Esophagus muscularis mucosa (tissue), 4 donors: Measurements from ENCODE around the gene MFSD6. TPM values are rescaled to one million over a fixed set of nuclear protein-coding genes. Genes with fewer than 3 reads are reported as not detected.
A peak's percentile ranks its signal among the peaks of the same experiment; 100 is the strongest.

Source experiments
- DNase-seq: peaks from one replicate; pipeline ENCODE4 v3.0.0-alpha.2; 2017; ENCODE audit errors: extremely low spot score
- H3K27ac ChIP-seq, 4 donors: fragments of 200-600 bp; sonication (generic); replicated peaks in 1 of 4; 1 replicate in 3 of 4; 2 replicates in 1 of 4; pipeline ENCODE4 v1.5.1; 2016 to 2019; ENCODE audit warnings: mild to moderate bottlenecking in 1 of 4
- H3K27me3 ChIP-seq, 4 donors: fragments of 200-600 bp; sonication (generic); one replicate each; pipeline versions ENCODE4 v1.5.1 to v1.6.0; 2016 to 2019
- H3K36me3 ChIP-seq, 4 donors: fragments of 200-600 bp; sonication (generic); one replicate each; pipeline ENCODE4 v1.5.1; 2016 to 2019
- H3K4me1 ChIP-seq, 4 donors: fragments of 200-600 bp; sonication (generic); one replicate each; pipeline ENCODE4 v1.5.1; 2016 to 2019
- H3K4me3 ChIP-seq, 4 donors: fragments of 200-600 bp; sonication (generic); 1 replicate in 2 of 4; 2 replicates in 2 of 4; pipeline ENCODE4 v1.5.1; 2016 to 2019; ENCODE audit warnings: mild to moderate bottlenecking in 4 of 4, moderate library complexity in 1 of 4
- H3K9me3 ChIP-seq, 4 donors: fragments of 200-600 bp; sonication (generic); 1 replicate in 3 of 4; 2 replicates in 1 of 4; pipeline ENCODE4 v1.5.1; 2016 to 2019
- EP300 ChIP-seq: sonication (generic); formaldehyde crosslinking; IDR thresholded peaks from one replicate; pipeline ENCODE4 v1.6.1; 2017; ENCODE audit warnings: antibody characterized with exemption
- POLR2A ChIP-seq: fragments of 450-650 bp; IDR thresholded peaks from one replicate; pipeline ENCODE4 v1.6.1; 2017; ENCODE audit warnings: antibody characterized with exemption, moderate library complexity, mild to moderate bottlenecking, low read depth
- POLR2AphosphoS5 ChIP-seq, 2 donors: sonication (generic); formaldehyde crosslinking; IDR thresholded peaks; one replicate each; pipeline ENCODE4 v1.6.1; 2017; ENCODE audit warnings: antibody characterized with exemption in 2 of 2
- WGBS: methylation state at CpG from one replicate; pipeline ENCODE4 v1.1.5; 2018; 5-methylcytosine and 5-hydroxymethylcytosine counted together
- intact Hi-C: fragments of 100-400 bp; cut with DNase I; formaldehyde crosslinking; loops from one replicate; pipeline ENCODE4 v1.15.1; 2023
- total RNA-seq, 4 donors: library from RNA; depleted of rRNA; stranded (reverse); fragments of >200 nt; gene quantifications; one replicate each; pipeline versions ENCODE4 v1.1.0 to v1.2.1, GENCODE V29; 2016
- TF ChIP-seq, protein P1 (sequence below), 3 experiments: fragments of 200-600 bp in 2 of 3; fragments of 450-650 bp in 1 of 3; sonication (generic) in 2 of 3; IDR thresholded peaks; one replicate each; pipeline ENCODE4 v1.5.1; 2017 to 2019; ENCODE audit warnings: antibody characterized with exemption in 3 of 3, mild to moderate bottlenecking in 2 of 3, moderate library complexity in 1 of 3

The MFSD6 gene
- total RNA-seq, 4 donors from 2014 or later: 145 to 180 (median 163) TPM

DNA sequence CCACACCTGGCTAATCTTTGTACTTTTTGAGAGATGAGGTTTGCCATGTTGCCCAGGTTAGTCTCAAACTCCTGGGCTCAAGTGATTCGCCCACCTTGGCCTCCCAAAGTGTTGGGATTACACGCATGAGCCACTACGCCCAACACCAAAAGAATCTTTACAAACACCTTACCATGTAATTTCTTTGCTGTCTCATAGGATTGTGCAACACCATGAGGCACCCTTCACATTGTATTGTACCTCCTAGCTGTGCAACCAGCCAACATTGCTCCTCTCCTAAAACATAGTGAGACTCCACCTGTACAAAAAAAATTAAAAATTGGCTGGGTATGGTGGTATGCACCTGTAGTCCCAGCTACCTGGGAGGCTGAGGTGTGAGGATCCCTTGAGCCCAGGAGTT, 3.1 kb upstream of the MFSD6 start:
- intact Hi-C loops: loop anchor here (5.0 kb wide), 1 partner anchor 102 kb away; no protein-coding TSS in a partner anchor
- Histone ChIP-seq H3K4me1 (peaks cover 13 to 22% (median 20%) of the 10 kb centered on the region in 4 donors), H3K27ac (no peak overlapping the region), H3K4me3 (no peak overlapping the region), H3K9me3 (no peaks in the 10 kb centered on the region), H3K27me3 (no peaks in the 10 kb centered on the region), H3K36me3 (no peaks in the 10 kb centered on the region)
- DNase-seq: no peak
- TF ChIP-seq EP300 (no peak), POLR2A (no peak), POLR2AphosphoS5 (IDR thresholded peaks at IDR 0.05) (no peak)
- TF ChIP-seq, protein P1, sequence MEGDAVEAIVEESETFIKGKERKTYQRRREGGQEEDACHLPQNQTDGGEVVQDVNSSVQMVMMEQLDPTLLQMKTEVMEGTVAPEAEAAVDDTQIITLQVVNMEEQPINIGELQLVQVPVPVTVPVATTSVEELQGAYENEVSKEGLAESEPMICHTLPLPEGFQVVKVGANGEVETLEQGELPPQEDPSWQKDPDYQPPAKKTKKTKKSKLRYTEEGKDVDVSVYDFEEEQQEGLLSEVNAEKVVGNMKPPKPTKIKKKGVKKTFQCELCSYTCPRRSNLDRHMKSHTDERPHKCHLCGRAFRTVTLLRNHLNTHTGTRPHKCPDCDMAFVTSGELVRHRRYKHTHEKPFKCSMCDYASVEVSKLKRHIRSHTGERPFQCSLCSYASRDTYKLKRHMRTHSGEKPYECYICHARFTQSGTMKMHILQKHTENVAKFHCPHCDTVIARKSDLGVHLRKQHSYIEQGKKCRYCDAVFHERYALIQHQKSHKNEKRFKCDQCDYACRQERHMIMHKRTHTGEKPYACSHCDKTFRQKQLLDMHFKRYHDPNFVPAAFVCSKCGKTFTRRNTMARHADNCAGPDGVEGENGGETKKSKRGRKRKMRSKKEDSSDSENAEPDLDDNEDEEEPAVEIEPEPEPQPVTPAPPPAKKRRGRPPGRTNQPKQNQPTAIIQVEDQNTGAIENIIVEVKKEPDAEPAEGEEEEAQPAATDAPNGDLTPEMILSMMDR (IDR thresholded peaks at IDR 0.05): no peak
- 88% methylated on average over 3 of the region's 3 CpGs for WGBS

GRCh38 chr2:190405995-190406394, 2.2 kb upstream of the MFSD6 start:
- H3K9me3 ChIP-seq: no peaks in the 10 kb centered on the region
- H3K4me1 ChIP-seq: peaks cover 13 to 32% (median 28%) of the 10 kb centered on the region in 4 donors
- intact Hi-C loops: loop anchor here (5.0 kb wide), 1 partner anchor 101 kb away; no protein-coding TSS in a partner anchor
- no peak for TF ChIP-seq POLR2A
- no peak for TF ChIP-seq POLR2AphosphoS5 (IDR thresholded peaks at IDR 0.05)
- no peak overlapping the region for H3K27ac ChIP-seq
- no peaks in the 10 kb centered on the region for H3K36me3 ChIP-seq
- 75% methylated on average over 3 of the region's 3 CpGs for WGBS
- H3K27me3 ChIP-seq: no peaks in the 10 kb centered on the region
- DNase-seq: no peak
- H3K4me3 ChIP-seq: no peak overlapping the region

GRCh38 chr2:190406805-190407204, 1.4 kb upstream of the MFSD6 start:
- Histone ChIP-seq H3K4me3 (no peak overlapping the region), H3K27ac (peak overlapping the region in 3 of 4 donors; percentile 87 to 91 (median 89)), H3K4me1 (peaks cover 13 to 40% (median 32%) of the 10 kb centered on the region in 4 donors), H3K27me3 (no peaks in the 10 kb centered on the region), H3K9me3 (no peaks in the 10 kb centered on the region), H3K36me3 (no peaks in the 10 kb centered on the region)
- WGBS: 86% methylated on average over 4 of the region's 4 CpGs
- DNase-seq: no peak
- TF ChIP-seq EP300: no peak
- TF ChIP-seq POLR2A: no peak
- TF ChIP-seq, protein P1 (IDR thresholded peaks at IDR 0.05): no peak
- no peak for TF ChIP-seq POLR2AphosphoS5 (IDR thresholded peaks at IDR 0.05)
- intact Hi-C loops: loop anchor here (5.0 kb wide), 1 partner anchor 100 kb away; no protein-coding TSS in a partner anchor

GRCh38 chr2:190407246-190407661, 901 bp upstream of the MFSD6 start:
- peak in 1 of 2 donors; percentile 0 for TF ChIP-seq POLR2AphosphoS5 (IDR thresholded peaks at IDR 0.05)
- TF ChIP-seq, protein P1 (IDR thresholded peaks at IDR 0.05): no peak
- no peaks in the 10 kb centered on the region for H3K9me3 ChIP-seq
- no peaks in the 10 kb centered on the region for H3K27me3 ChIP-seq
- H3K36me3 ChIP-seq: no peaks in the 10 kb centered on the region
- H3K4me3 ChIP-seq: peak overlapping the region; percentile 86 to 92 (median 90)
- H3K4me1 ChIP-seq: peaks cover 13 to 41% (median 32%) of the 10 kb centered on the region in 4 donors
- DNase-seq: no peak
- peak overlapping the region; percentile 87 to 92 (median 90) for H3K27ac ChIP-seq
- 55% methylated on average over 11 of the region's 11 CpGs for WGBS
- intact Hi-C loops: loop anchor here (5.0 kb wide), 1 partner anchor 100 kb away; no protein-coding TSS in a partner anchor

GRCh38 chr2:190408538-190409271, 550 bp downstream of the MFSD6 start:
- Histone ChIP-seq H3K27me3 (no peaks in the 10 kb centered on the region), H3K4me1 (peaks cover 17 to 55% (median 46%) of the 10 kb centered on the region in 4 donors), H3K36me3 (no peaks in the 10 kb centered on the region), H3K9me3 (no peaks in the 10 kb centered on the region), H3K27ac (peak overlapping the region; percentile 87 to 92 (median 90)), H3K4me3 (peak overlapping the region; percentile 86 to 92 (median 90))
- DNase-seq: no peak
- WGBS: 4% methylated on average over 6 of the region's 54 CpGs
- TF ChIP-seq, protein P1 (IDR thresholded peaks at IDR 0.05): no peak
- TF ChIP-seq POLR2AphosphoS5 (IDR thresholded peaks at IDR 0.05): peak; percentile 52
- intact Hi-C loops: loop anchor here (5.0 kb wide), 1 partner anchor 99 kb away; no protein-coding TSS in a partner anchor
